HEK293 (cell line): ENCODE data around the gene CHEK1.

ENCODE experiments used
- CTCF ChIA-PET: fragments of 350-600 bp; formaldehyde crosslinking; extraction: SDS; loops from one replicate; lab custom pipeline; 2021; ENCODE audit warnings: antibody characterized with exemption; lab: Yijun Ruan, JAX
- POLR2A ChIA-PET: fragments of 300-600 bp; formaldehyde crosslinking; extraction: SDS; loops from one replicate; lab custom pipeline; 2020; ENCODE audit warnings: antibody characterized with exemption, inconsistent platforms; lab: Yijun Ruan, JAX
- H3K27ac ChIP-seq: fragments of 200-500 bp; sonication (Bioruptor generic); 2 replicates; pipeline ENCODE4 v1.5.1; 2014; ENCODE audit warnings: low read depth, low read length, control low read depth, inconsistent platforms; ENCODE audit errors: extremely low read depth
- H3K36me3 ChIP-seq, 2 experiments: fragments of 200-500 bp in 1 of 2; sonication (Bioruptor generic) in 1 of 2; 1 replicate in 1 of 2; 2 replicates in 1 of 2; pipeline ENCODE4 v1.5.1; 2014 to 2017; ENCODE audit warnings: inconsistent platforms in 2 of 2, low read length in 2 of 2; ENCODE audit not compliant: control insufficient read depth in 2 of 2, insufficient read depth in 1 of 2
- H3K4me1 ChIP-seq: fragments of 200-500 bp; sonication (Bioruptor generic); 2 replicates; pipeline ENCODE4 v1.5.1; 2014; ENCODE audit warnings: mild to moderate bottlenecking, low read length, inconsistent platforms; ENCODE audit not compliant: control insufficient read depth, insufficient read depth
- H3K4me3 ChIP-seq: 2 replicates; pipeline ENCODE4 v1.5.1; 2011; ENCODE audit warnings: low read depth, mild to moderate bottlenecking, control low read depth, low read length, moderate library complexity
- H3K9me3 ChIP-seq: fragments of 200-500 bp; sonication (Bioruptor generic); 2 replicates; pipeline ENCODE4 v1.5.1; 2014; ENCODE audit warnings: low read depth, low read length, inconsistent platforms; ENCODE audit not compliant: control insufficient read depth, insufficient read depth
- BCL11B ChIP-seq: fragments of 450-650 bp; formaldehyde crosslinking; IDR thresholded peaks from 2 replicates; pipeline ENCODE4 v1.5.1; 2016; ENCODE audit warnings: low read depth, missing biosample characterization, missing genetic modification characterization
- GLI2 ChIP-seq: fragments of 450-650 bp; formaldehyde crosslinking; IDR thresholded peaks from 2 replicates; pipeline ENCODE4; 2017; ENCODE audit warnings: missing biosample characterization, missing genetic modification characterization, low read depth, borderline replicate concordance
- INSM2 ChIP-seq: fragments of 450-650 bp; formaldehyde crosslinking; IDR thresholded peaks from 2 replicates; pipeline ENCODE4 v1.5.1; 2016; ENCODE audit warnings: missing biosample characterization, missing genetic modification characterization
- KLF16 ChIP-seq: fragments of 450-650 bp; formaldehyde crosslinking; IDR thresholded peaks from 2 replicates; pipeline ENCODE4 v1.5.1; 2017; ENCODE audit warnings: missing biosample characterization, missing genetic modification characterization
- MEIS1 ChIP-seq: sonication (generic); formaldehyde crosslinking; IDR thresholded peaks from 2 replicates; pipeline ENCODE4 v1.8.1; 2022; ENCODE audit warnings: missing genetic modification reagents, mild to moderate bottlenecking, borderline replicate concordance
- MYNN ChIP-seq: fragments of 450-650 bp; formaldehyde crosslinking; IDR thresholded peaks from 2 replicates; pipeline ENCODE4 v1.5.1; 2016; ENCODE audit warnings: missing biosample characterization, missing genetic modification characterization, borderline replicate concordance
- ZBTB20 ChIP-seq: fragments of 450-650 bp; formaldehyde crosslinking; IDR thresholded peaks from 2 replicates; pipeline ENCODE4 v1.5.1; 2016; ENCODE audit warnings: missing biosample characterization, missing genetic modification characterization
- ZBTB21 ChIP-seq: fragments of 450-650 bp; formaldehyde crosslinking; IDR thresholded peaks from 2 replicates; pipeline ENCODE4 v1.5.1; 2017; ENCODE audit warnings: missing biosample characterization, missing genetic modification characterization
- ZBTB44 ChIP-seq: fragments of 450-650 bp; IDR thresholded peaks from 2 replicates; pipeline ENCODE4 v1.5.1; 2018; ENCODE audit warnings: missing biosample characterization, mild to moderate bottlenecking, missing genetic modification characterization
- ZNF10 ChIP-seq: fragments of 450-650 bp; formaldehyde crosslinking; IDR thresholded peaks from 2 replicates; pipeline ENCODE4 v1.5.1; 2017; ENCODE audit warnings: missing biosample characterization, missing genetic modification characterization
- ZNF114 ChIP-seq: fragments of 450-650 bp; formaldehyde crosslinking; IDR thresholded peaks from 2 replicates; pipeline ENCODE4 v1.5.0; 2017; ENCODE audit warnings: missing biosample characterization, missing genetic modification characterization
- ZNF19 ChIP-seq: fragments of 450-650 bp; formaldehyde crosslinking; IDR thresholded peaks from 2 replicates; pipeline ENCODE4; 2016; ENCODE audit warnings: missing biosample characterization, missing genetic modification characterization, low read depth
- ZNF214 ChIP-seq: fragments of 450-650 bp; formaldehyde crosslinking; IDR thresholded peaks from 2 replicates; pipeline ENCODE4 v1.5.1; 2017; ENCODE audit warnings: missing biosample characterization, mild to moderate bottlenecking, missing genetic modification characterization, borderline replicate concordance
- ZNF266 ChIP-seq: fragments of 450-650 bp; formaldehyde crosslinking; IDR thresholded peaks from 2 replicates; pipeline ENCODE4 v1.5.1; 2016; ENCODE audit warnings: missing biosample characterization, missing genetic modification characterization, low read depth
- ZNF280D ChIP-seq: fragments of 450-650 bp; formaldehyde crosslinking; IDR thresholded peaks from 2 replicates; pipeline ENCODE4 v1.5.1; 2016; ENCODE audit warnings: missing biosample characterization, missing genetic modification characterization
- ZNF449 ChIP-seq: fragments of 450-650 bp; formaldehyde crosslinking; IDR thresholded peaks from 2 replicates; pipeline ENCODE4 v1.5.1; 2017; ENCODE audit warnings: missing biosample characterization, mild to moderate bottlenecking, missing genetic modification characterization, moderate library complexity
- ZNF518A ChIP-seq: fragments of 450-650 bp; formaldehyde crosslinking; conservative IDR thresholded peaks from 2 replicates; pipeline ENCODE4 v1.5.1; 2016; ENCODE audit warnings: low read depth, missing biosample characterization, missing genetic modification characterization
- ZNF521 ChIP-seq: fragments of 450-650 bp; formaldehyde crosslinking; IDR thresholded peaks from 2 replicates; pipeline ENCODE4 v1.5.1; 2017; ENCODE audit warnings: missing biosample characterization, mild to moderate bottlenecking, missing genetic modification characterization
- ZNF529 ChIP-seq: fragments of 450-650 bp; formaldehyde crosslinking; IDR thresholded peaks from 2 replicates; pipeline ENCODE4 v1.5.1; 2017; ENCODE audit warnings: missing genetic modification characterization, missing biosample characterization; ENCODE audit not compliant: insufficient replicate concordance
- ZNF561 ChIP-seq: fragments of 450-650 bp; IDR thresholded peaks from 2 replicates; pipeline ENCODE4 v1.5.1; 2018; ENCODE audit warnings: missing biosample characterization, missing genetic modification characterization, borderline replicate concordance
- ZNF571 ChIP-seq: fragments of 450-650 bp; formaldehyde crosslinking; IDR thresholded peaks from 2 replicates; pipeline ENCODE4 v1.5.0; 2017; ENCODE audit warnings: missing biosample characterization, missing genetic modification characterization
- ZNF585B ChIP-seq: fragments of 450-650 bp; formaldehyde crosslinking; IDR thresholded peaks from 2 replicates; pipeline ENCODE4 v1.5.1; 2016; ENCODE audit warnings: missing biosample characterization, missing genetic modification characterization
- ZNF660 ChIP-seq: fragments of 450-650 bp; IDR thresholded peaks from 2 replicates; pipeline ENCODE4 v1.5.1; 2018; ENCODE audit warnings: missing biosample characterization, mild to moderate bottlenecking, missing genetic modification characterization
- ZNF843 ChIP-seq: fragments of 450-650 bp; formaldehyde crosslinking; IDR thresholded peaks from 2 replicates; pipeline ENCODE4 v1.5.1; 2016; ENCODE audit warnings: missing biosample characterization, missing genetic modification characterization

The CHEK1 gene

GRCh38 chr11:125625630-125626287 lies 796 bp downstream of the CHEK1 start:
- ChIA-PET POLR2A (interaction anchor here (1.0 to 3.2 kb wide), 9 partner anchors 9 to 672 kb away, joined by 3 to 24 read pairs (median 4); partner anchors contain the start of genes CCDC15, HYLS1, PUS3 and STT3A), CTCF (interaction anchor here (1.1 to 1.4 kb wide), 2 partner anchors 8 to 1985 kb away, joined by 3 to 4 read pairs; no protein-coding TSS in a partner anchor)
- peak overlapping the region; percentile 74 for H3K4me3 ChIP-seq
- H3K9me3 ChIP-seq = no peaks in the 10 kb centered on the region
- peaks cover under 1% of the 10 kb centered on the region; the same call in 1 of the 2 replicates for H3K4me1 ChIP-seq
- peaks cover 10 to 39% of the 10 kb centered on the region in 2 experiments for H3K36me3 ChIP-seq
- H3K27ac ChIP-seq = peak overlapping the region; percentile 94
- peak; percentile 72 for TF ChIP-seq ZNF843 (tag by site-specific recombination)
- TF ChIP-seq INSM2 (tag by site-specific recombination) = peak; percentile 100
- TF ChIP-seq ZNF585B (tag by site-specific recombination) = no peak
- TF ChIP-seq GLI2 (tag by site-specific recombination) = no peak
- TF ChIP-seq ZNF518A (tag by site-specific recombination) = peak; percentile 42; the same call in 1 of the 2 replicates
- TF ChIP-seq ZNF114 = no peak
- TF ChIP-seq ZNF529 = no peak
- TF ChIP-seq MYNN = peak; percentile 39; the same call in 1 of the 2 replicates
- peak; percentile 16; the same call in 1 of the 2 replicates for TF ChIP-seq ZNF449
- peak; percentile 71; the same call in 1 of the 2 replicates for TF ChIP-seq ZBTB20 (tag by site-specific recombination)
- no peak for TF ChIP-seq ZNF521 (tag by site-specific recombination)
- peak; percentile 72 for TF ChIP-seq ZBTB44 (tag by site-specific recombination)
- no peak for TF ChIP-seq MEIS1 (CRISPR knock-in tag)
- TF ChIP-seq ZNF10 (tag by site-specific recombination) = 0 out of 2 replicates have a peak, but pooled peaks have one; percentile 43
- peak; percentile 60 for TF ChIP-seq ZBTB21 (tag by site-specific recombination)
- TF ChIP-seq ZNF571 (tag by site-specific recombination) = no peak
- TF ChIP-seq ZNF561 (tag by site-specific recombination) = no peak; the same call in 1 of the 2 replicates
- no peak for TF ChIP-seq ZNF214 (tag by site-specific recombination)
- no peak for TF ChIP-seq ZNF266 (tag by site-specific recombination)
- TF ChIP-seq ZNF19 = no peak
- peak; percentile 64 for TF ChIP-seq ZNF660 (tag by site-specific recombination)
- peak; percentile 93 for TF ChIP-seq KLF16 (tag by site-specific recombination)
- peak; percentile 26; the same call in 1 of the 2 replicates for TF ChIP-seq BCL11B (tag by site-specific recombination)
- no peak for TF ChIP-seq ZNF280D
